Thyroid gland (tissue), 4 donors: Measurements from ENCODE around the gene TACO1. TPM values are rescaled to one million over a fixed set of nuclear protein-coding genes. Genes with fewer than 3 reads are reported as not detected.

ENCODE experiments used
- DNase-seq, 2 donors: peaks; one replicate each; pipeline ENCODE4 v3.0.0-alpha.2; 2019
- H3K27ac ChIP-seq, 3 donors: fragments of 200-600 bp; sonication (generic); 1 replicate in 2 of 3; 2 replicates in 1 of 3; pipeline ENCODE4 v1.5.1; 2016 to 2019; ENCODE audit warnings: mild to moderate bottlenecking in 1 of 3, moderate library complexity in 1 of 3
- H3K27me3 ChIP-seq: fragments of 200-600 bp; sonication (generic); one replicate; pipeline ENCODE4 v1.5.1; 2019
- H3K36me3 ChIP-seq, 2 donors: fragments of 200-600 bp; sonication (generic); one replicate each; pipeline ENCODE4 v1.5.1; 2016 to 2019
- H3K4me1 ChIP-seq, 2 donors: fragments of 200-600 bp; sonication (generic); one replicate each; pipeline ENCODE4 v1.5.1; 2017 to 2019
- H3K4me3 ChIP-seq, 3 donors: fragments of 200-600 bp; sonication (generic); replicated peaks in 1 of 3; 1 replicate in 2 of 3; 2 replicates in 1 of 3; pipeline ENCODE4 v1.5.1; 2016; ENCODE audit warnings: mild to moderate bottlenecking in 1 of 3
- H3K9me3 ChIP-seq: fragments of 200-600 bp; sonication (generic); one replicate; pipeline ENCODE4 v1.5.1; 2017
- POLR2A ChIP-seq, 2 donors: fragments of 450-650 bp; IDR thresholded peaks; one replicate each; pipeline ENCODE4 v1.6.1; 2017; ENCODE audit warnings: antibody characterized with exemption in 2 of 2, mild to moderate bottlenecking in 2 of 2, moderate library complexity in 1 of 2
- WGBS, 2 donors: methylation state at CpG; one replicate each; pipeline ENCODE4 v1.1.5; 2017; 5-methylcytosine and 5-hydroxymethylcytosine counted together
- intact Hi-C: fragments of 100-400 bp; cut with DNase I; formaldehyde crosslinking; loops from one replicate; pipeline ENCODE4 v1.15.1; 2023
- total RNA-seq, 4 donors: library from RNA; depleted of rRNA; stranded (reverse); fragments of >200 nt; gene quantifications; one replicate each; pipeline ENCODE4 v1.2.3, GENCODE V29; 2016
- TF ChIP-seq, protein P1 (sequence below), 6 experiments: fragments of 200-600 bp in 3 of 6; fragments of 450-650 bp in 3 of 6; sonication (generic) in 3 of 6; IDR thresholded peaks; one replicate each; pipeline ENCODE4 v1.5.1; 2016 to 2019; ENCODE audit warnings: antibody characterized with exemption in 6 of 6, mild to moderate bottlenecking in 2 of 6, inconsistent platforms in 1 of 6, moderate library complexity in 1 of 6

Gene TACO1
- total RNA-seq, 4 donors from 2014 or later: 15.3 to 17.1 (median 16.0) TPM

DNA sequence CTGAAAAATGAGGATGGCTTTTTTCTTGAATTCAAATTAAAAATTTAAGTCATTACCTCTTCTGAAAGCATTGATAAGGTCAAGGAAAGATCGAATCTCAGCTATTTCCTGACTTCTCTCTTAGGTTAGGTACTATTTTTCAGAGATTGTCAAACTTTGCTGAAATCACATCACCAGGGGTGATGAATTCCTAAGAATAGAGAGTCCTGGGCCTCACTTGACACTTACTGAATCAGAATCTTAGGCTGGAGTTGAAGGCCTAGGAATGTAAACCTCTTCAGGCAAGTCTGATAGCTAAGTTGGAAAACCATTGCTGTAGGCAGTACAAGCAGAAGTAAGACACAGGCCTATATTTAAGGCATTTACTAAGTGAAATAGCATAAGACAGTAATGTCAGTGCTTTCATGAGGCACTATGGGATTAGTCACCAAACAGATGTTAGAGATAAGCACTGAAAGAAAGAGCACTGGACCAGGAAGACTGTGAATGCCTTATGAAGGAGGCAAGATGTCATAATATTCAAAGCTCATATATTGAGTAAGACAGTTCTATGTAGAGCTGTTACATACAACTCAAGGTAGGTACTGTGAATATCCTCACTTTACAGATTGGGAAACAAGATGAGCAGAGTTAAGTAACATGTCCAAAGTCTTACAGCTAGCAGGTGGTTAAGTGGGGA, 28.9 kb upstream of the TACO1 start:
- intact Hi-C loops: no loop called here
- no peak overlapping the region for H3K27ac ChIP-seq
- no peak for TF ChIP-seq POLR2A (IDR thresholded peaks at IDR 0.05)
- TF ChIP-seq, protein P1, sequence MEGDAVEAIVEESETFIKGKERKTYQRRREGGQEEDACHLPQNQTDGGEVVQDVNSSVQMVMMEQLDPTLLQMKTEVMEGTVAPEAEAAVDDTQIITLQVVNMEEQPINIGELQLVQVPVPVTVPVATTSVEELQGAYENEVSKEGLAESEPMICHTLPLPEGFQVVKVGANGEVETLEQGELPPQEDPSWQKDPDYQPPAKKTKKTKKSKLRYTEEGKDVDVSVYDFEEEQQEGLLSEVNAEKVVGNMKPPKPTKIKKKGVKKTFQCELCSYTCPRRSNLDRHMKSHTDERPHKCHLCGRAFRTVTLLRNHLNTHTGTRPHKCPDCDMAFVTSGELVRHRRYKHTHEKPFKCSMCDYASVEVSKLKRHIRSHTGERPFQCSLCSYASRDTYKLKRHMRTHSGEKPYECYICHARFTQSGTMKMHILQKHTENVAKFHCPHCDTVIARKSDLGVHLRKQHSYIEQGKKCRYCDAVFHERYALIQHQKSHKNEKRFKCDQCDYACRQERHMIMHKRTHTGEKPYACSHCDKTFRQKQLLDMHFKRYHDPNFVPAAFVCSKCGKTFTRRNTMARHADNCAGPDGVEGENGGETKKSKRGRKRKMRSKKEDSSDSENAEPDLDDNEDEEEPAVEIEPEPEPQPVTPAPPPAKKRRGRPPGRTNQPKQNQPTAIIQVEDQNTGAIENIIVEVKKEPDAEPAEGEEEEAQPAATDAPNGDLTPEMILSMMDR (IDR thresholded peaks at IDR 0.05): no peak
- 88 to 98% methylated on average over 1 of the region's 1 CpG for WGBS, 2 donors
- no peaks in the 10 kb centered on the region for H3K4me1 ChIP-seq
- no peaks in the 10 kb centered on the region for H3K27me3 ChIP-seq
- H3K4me3 ChIP-seq: no peak overlapping the region
- H3K9me3 ChIP-seq: no peaks in the 10 kb centered on the region
- DNase-seq: no peak
- H3K36me3 ChIP-seq: no peaks in the 10 kb centered on the region

DNA sequence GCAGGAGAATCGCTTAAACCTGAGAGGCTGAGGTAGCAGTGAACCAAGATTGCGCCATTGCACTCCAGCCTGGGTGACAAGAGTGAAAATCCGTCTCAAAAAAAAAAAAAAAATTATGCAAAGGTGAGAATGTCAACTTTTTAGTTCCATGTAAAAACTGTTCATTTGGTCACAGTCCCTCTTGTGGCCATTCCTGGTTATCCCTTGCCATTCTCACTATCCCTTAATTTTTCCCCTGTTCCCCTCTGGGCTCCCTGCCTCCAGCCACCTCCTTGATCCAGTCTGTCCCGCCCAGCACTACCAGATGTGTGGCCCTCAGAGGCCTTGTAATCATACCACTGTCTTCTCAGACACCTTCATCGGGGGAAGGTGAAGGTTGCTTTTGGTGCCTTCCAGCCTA, 27.1 kb upstream of the TACO1 start:
- intact Hi-C loops: no loop called here
- Histone ChIP-seq H3K36me3 (no peaks in the 10 kb centered on the region), H3K4me3 (no peak overlapping the region), H3K9me3 (no peaks in the 10 kb centered on the region), H3K27me3 (no peaks in the 10 kb centered on the region), H3K4me1 (peaks cover 3 to 6% of the 10 kb centered on the region in 2 donors), H3K27ac (no peak overlapping the region)
- 86% methylated on average over 5 of the region's 5 CpGs for WGBS, 2 donors
- no peak for DNase-seq
- TF ChIP-seq, protein P1 (IDR thresholded peaks at IDR 0.05): peak in 1 of 6 experiments; percentile 16
- no peak for TF ChIP-seq POLR2A (IDR thresholded peaks at IDR 0.05)

DNA sequence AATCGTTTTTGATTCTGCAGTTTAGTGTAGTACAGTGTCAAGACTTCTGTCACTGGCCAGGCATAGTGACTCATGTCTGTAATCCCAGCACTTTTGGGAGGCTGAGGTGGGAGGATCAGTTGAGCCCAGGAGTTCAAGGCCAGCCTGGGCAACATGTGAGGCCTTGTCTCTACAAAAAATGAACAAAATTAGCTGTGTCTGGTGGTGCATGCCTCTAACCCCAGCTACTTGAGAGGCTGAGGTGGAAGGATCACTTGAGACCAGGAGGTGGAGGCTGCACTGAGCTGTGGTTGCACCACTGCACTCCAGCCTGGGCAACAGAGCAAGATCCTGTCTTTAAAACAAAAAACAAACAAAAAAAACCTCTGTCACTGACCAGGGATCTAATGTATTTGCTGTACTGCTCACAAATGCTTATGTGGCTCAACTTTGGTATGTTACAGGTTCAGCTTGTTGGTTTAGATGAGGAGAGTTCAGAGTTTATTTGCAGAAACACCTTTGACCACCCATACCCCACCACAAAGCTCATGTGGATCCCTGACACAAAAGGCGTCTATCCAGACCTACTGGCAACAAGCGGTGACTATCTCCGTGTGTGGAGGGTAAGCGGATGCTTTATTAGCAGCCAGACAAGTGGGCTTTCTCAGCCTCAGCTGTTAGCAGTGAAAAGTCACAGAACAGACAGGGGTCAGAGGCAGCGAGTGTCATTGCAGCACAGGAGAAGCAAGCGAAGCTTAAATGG, 22.5 kb upstream of the TACO1 start:
- Histone ChIP-seq H3K4me3 (no peak overlapping the region), H3K4me1 (peaks cover 3 to 6% of the 10 kb centered on the region in 2 donors), H3K36me3 (peaks cover 8 to 19% of the 10 kb centered on the region in 2 donors), H3K27me3 (no peaks in the 10 kb centered on the region), H3K9me3 (no peaks in the 10 kb centered on the region), H3K27ac (no peak overlapping the region)
- intact Hi-C loops: no loop called here
- WGBS, 2 donors: 87 to 94% methylated on average over 7 of the region's 7 CpGs
- no peak for DNase-seq
- TF ChIP-seq, protein P1 (IDR thresholded peaks at IDR 0.05): no peak
- TF ChIP-seq POLR2A (IDR thresholded peaks at IDR 0.05): no peak

DNA sequence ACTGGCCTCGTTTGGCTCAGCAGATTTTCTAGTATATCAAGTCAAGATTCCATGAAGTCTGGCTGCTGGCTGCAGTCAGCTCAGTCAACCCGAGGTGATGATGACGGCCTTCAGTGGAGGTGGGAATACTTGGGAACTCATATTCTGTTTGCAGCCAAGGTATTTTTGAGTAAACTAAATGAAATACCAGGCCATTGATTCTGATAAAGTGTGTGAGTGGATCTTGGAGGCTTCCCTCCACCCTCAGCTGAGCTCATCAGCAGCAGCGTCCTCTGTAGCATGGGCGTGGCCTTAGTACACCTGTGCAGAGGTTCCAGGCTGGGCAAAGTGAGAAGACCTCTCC, 22.0 kb upstream of the TACO1 start:
- Histone ChIP-seq H3K4me1 (peaks cover 3 to 6% of the 10 kb centered on the region in 2 donors), H3K27ac (no peak overlapping the region), H3K4me3 (no peak overlapping the region), H3K9me3 (no peaks in the 10 kb centered on the region), H3K36me3 (peaks cover 13 to 24% of the 10 kb centered on the region in 2 donors), H3K27me3 (no peaks in the 10 kb centered on the region)
- intact Hi-C loops: no loop called here
- TF ChIP-seq, protein P1 (IDR thresholded peaks at IDR 0.05): no peak
- no peak for TF ChIP-seq POLR2A (IDR thresholded peaks at IDR 0.05)
- no peak for DNase-seq
- 75 to 82% methylated on average over 5 of the region's 5 CpGs for WGBS, 2 donors

DNA sequence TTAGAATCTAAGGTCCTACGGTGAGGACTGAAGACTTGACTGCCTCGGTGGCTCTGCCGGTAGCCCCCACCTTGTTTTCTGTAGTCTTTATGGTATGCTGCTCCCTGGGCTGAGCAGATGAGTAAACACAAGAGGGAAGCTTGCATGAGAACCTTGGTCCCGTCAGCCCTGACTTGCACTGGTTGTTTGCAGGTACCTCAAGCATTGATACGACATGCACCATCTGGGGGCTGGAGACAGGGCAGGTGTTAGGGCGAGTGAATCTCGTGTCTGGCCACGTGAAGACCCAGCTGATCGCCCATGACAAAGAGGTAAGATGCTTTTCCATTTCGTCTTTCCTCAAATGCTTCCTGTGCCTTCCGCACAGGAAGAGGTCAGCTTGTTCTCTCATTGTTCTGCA, 21.1 kb upstream of the TACO1 start:
- Histone ChIP-seq H3K4me3 (no peak overlapping the region), H3K27me3 (no peaks in the 10 kb centered on the region), H3K36me3 (peaks cover 22 to 31% of the 10 kb centered on the region in 2 donors), H3K27ac (no peak overlapping the region), H3K9me3 (no peaks in the 10 kb centered on the region), H3K4me1 (peaks cover 3 to 6% of the 10 kb centered on the region in 2 donors)
- no peak for TF ChIP-seq POLR2A (IDR thresholded peaks at IDR 0.05)
- TF ChIP-seq, protein P1 (IDR thresholded peaks at IDR 0.05): no peak
- WGBS, 2 donors: 68 to 74% methylated on average over 11 of the region's 11 CpGs
- DNase-seq: no peak
- intact Hi-C loops: no loop called here
